ENCODE measurements around the gene ABLIM1. TPM values are rescaled to one million over a fixed set of nuclear protein-coding genes. Genes with fewer than 3 reads are reported as not detected.

Gene ABLIM1
- total RNA-seq, 1 donor from 2014 or later: 39.8 TPM

DNA sequence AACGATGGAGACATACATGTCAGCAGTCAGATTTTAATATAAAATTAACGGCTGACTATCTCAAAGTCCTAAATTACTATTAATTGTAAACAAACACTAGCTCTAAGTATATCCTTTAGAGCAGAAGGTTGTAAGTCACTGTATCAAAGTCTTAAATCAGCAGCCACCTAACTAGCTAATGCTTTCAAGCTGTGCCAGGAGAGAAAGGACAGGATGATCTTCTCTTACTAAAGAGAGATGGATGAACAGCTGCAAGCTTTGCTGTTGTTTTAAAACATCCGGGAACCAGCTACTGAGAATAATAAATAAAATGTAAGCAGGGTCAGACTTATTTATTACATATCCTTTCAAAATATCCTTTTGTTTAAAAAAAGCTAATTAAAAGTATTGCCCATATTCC lies 24.0 kb upstream of the ABLIM1 start:
- no peaks in the 10 kb centered on the region for H4K20me1 ChIP-seq (ENCODE audit: low read depth)
- peaks cover 47% of the 10 kb centered on the region for H3K4me1 ChIP-seq
- no peak overlapping the region for H3K4me3 Mint-ChIP-seq
- H3K79me2 ChIP-seq (ENCODE audit: low read depth): no peaks in the 10 kb centered on the region
- H3K9ac ChIP-seq: no peak overlapping the region
- no peak overlapping the region for H3K27ac ChIP-seq
- H3K27me3 ChIP-seq: no peaks in the 10 kb centered on the region
- H3K4me1 Mint-ChIP-seq: peaks cover 55% of the 10 kb centered on the region
- peak overlapping the region; percentile 46 for H3K4me2 ChIP-seq
- H3K9me3 Mint-ChIP-seq: no peaks in the 10 kb centered on the region
- DNase-seq (ENCODE audit: low spot score): peak; percentile 34
- no peaks in the 10 kb centered on the region for H3K9me3 ChIP-seq (ENCODE audit: low read depth)
- H3F3A ChIP-seq (ENCODE audit: low read depth): peaks cover 16% of the 10 kb centered on the region
- peaks cover 7% of the 10 kb centered on the region for H3K27me3 Mint-ChIP-seq (ENCODE audit: insufficient read depth, low read depth)
- no peak for TF ChIP-seq CTCF (IDR thresholded peaks at IDR 0.05)
- TF ChIP-seq EZH2phosphoT487 (IDR thresholded peaks at IDR 0.05): no peak
- no peak for TF ChIP-seq EZH2 (IDR thresholded peaks at IDR 0.05)
- no peaks in the 10 kb centered on the region for H3K36me3 Mint-ChIP-seq
- no peak overlapping the region for H3K4me3 ChIP-seq
- H2AFZ ChIP-seq (replicated peaks): no peak overlapping the region
- no peak overlapping the region for H3K27ac Mint-ChIP-seq
- H3K36me3 ChIP-seq: no peaks in the 10 kb centered on the region

- Histone ChIP-seq H3K4me3 (no peak overlapping the region), H3K4me1 (peaks cover 47% of the 10 kb centered on the region), H4K20me1 (ENCODE audit: low read depth) (no peaks in the 10 kb centered on the region), H3K36me3 (no peaks in the 10 kb centered on the region), H3F3A (ENCODE audit: low read depth) (peaks cover 16% of the 10 kb centered on the region), H3K9ac (no peak overlapping the region), H3K27me3 (no peaks in the 10 kb centered on the region), H3K4me2 (peak overlapping the region; percentile 46), H3K79me2 (ENCODE audit: low read depth) (no peaks in the 10 kb centered on the region), H3K9me3 (ENCODE audit: low read depth) (no peaks in the 10 kb centered on the region), H2AFZ (replicated peaks) (no peak overlapping the region), H3K27ac (no peak overlapping the region)
- no peak for DNase-seq (ENCODE audit: low spot score)
- peaks cover 55% of the 10 kb centered on the region for H3K4me1 Mint-ChIP-seq
- no peaks in the 10 kb centered on the region for H3K36me3 Mint-ChIP-seq
- H3K27ac Mint-ChIP-seq: no peak overlapping the region
- no peak for TF ChIP-seq EZH2 (IDR thresholded peaks at IDR 0.05)
- TF ChIP-seq EZH2phosphoT487 (IDR thresholded peaks at IDR 0.05): no peak
- TF ChIP-seq CTCF (IDR thresholded peaks at IDR 0.05): no peak
- H3K9me3 Mint-ChIP-seq: no peaks in the 10 kb centered on the region
- peaks cover 7% of the 10 kb centered on the region for H3K27me3 Mint-ChIP-seq (ENCODE audit: insufficient read depth, low read depth)
- no peak overlapping the region for H3K4me3 Mint-ChIP-seq
These were observed 23.5 kb upstream of the ABLIM1 start for GRCh38 chr10:114681542-114681941.

DNA sequence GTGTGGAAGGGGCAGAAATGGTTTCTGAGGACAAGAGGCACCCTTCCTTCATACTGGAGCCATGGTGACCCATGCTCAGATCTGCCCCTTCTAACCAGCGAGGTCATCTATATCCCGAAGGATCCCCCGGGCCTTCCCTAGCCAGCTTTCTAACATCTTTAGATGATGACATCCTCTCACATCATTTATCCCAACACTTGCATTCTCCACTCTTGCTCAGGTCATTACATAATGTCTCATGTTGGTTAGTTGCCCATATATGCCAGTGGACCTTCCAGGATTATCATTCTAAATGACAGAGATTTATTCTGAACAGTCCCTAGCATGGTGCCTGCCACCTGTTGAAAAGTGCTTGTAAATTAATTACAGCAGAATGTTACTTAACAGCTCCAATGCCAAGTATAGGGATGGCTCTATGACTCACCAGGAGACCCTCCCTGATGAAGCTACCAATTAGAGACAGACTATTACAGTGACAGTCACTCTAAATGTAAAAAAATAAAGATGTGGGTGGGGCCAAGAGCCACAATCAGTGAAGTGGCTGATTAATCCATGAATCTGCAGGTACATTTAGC lies 22.6 kb upstream of the ABLIM1 start:
- DNase-seq (ENCODE audit: low spot score): no peak
- Histone ChIP-seq H3K9me3 (ENCODE audit: low read depth) (no peaks in the 10 kb centered on the region), H3K4me1 (peaks cover 47% of the 10 kb centered on the region), H3K4me2 (no peak overlapping the region), H3F3A (ENCODE audit: low read depth) (peaks cover 16% of the 10 kb centered on the region), H2AFZ (replicated peaks) (no peak overlapping the region), H3K27ac (no peak overlapping the region), H3K36me3 (no peaks in the 10 kb centered on the region), H4K20me1 (ENCODE audit: low read depth) (no peaks in the 10 kb centered on the region), H3K79me2 (ENCODE audit: low read depth) (no peaks in the 10 kb centered on the region), H3K4me3 (no peak overlapping the region), H3K27me3 (no peaks in the 10 kb centered on the region), H3K9ac (no peak overlapping the region)
- Mint-ChIP-seq H3K27me3 (ENCODE audit: insufficient read depth, low read depth) (peaks cover 7% of the 10 kb centered on the region), H3K27ac (no peak overlapping the region), H3K36me3 (no peaks in the 10 kb centered on the region), H3K4me3 (no peak overlapping the region), H3K9me3 (no peaks in the 10 kb centered on the region), H3K4me1 (peaks cover 54% of the 10 kb centered on the region)
- TF ChIP-seq CTCF (IDR thresholded peaks at IDR 0.05) (no peak), EZH2 (IDR thresholded peaks at IDR 0.05) (no peak), EZH2phosphoT487 (IDR thresholded peaks at IDR 0.05) (no peak)

Data from neural progenitor cell (in vitro differentiated cells).